ENCODE measurements around the gene LIPM. TPM values are rescaled to one million over a fixed set of nuclear protein-coding genes. Genes with fewer than 3 reads are reported as not detected.

LIPM gene
- total RNA-seq, 2 donors from 2014 or later: 0.67 to 0.83 TPM

DNA sequence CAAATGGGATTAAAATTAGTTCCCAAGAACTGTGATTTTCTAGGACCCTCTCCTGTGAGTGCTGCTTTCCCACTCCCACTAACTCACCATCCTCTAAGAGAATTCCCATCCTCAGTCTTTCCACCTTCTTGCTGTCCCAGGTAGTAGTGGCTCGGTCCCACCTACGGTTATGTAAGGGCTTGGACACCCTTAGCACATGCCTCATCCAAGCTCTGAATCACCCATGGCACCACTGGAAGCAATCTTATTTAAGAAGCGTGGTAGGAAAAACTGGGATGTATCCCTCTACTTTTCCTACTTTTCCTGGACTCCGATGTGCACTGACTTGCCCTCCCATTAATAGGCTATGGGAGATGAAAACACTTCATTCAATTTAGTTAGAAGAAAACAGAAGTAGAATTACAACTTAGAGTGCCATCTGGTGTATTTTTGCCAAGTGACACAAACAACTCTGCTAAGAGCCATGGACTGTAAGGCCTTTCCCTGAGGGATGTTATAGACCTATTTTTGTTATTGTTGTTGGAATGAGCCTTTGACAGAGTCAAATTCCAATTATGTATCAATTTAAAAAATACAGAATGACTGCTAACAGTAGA is 62.8 kb downstream of the LIPM start:
- TF ChIP-seq, protein P1, sequence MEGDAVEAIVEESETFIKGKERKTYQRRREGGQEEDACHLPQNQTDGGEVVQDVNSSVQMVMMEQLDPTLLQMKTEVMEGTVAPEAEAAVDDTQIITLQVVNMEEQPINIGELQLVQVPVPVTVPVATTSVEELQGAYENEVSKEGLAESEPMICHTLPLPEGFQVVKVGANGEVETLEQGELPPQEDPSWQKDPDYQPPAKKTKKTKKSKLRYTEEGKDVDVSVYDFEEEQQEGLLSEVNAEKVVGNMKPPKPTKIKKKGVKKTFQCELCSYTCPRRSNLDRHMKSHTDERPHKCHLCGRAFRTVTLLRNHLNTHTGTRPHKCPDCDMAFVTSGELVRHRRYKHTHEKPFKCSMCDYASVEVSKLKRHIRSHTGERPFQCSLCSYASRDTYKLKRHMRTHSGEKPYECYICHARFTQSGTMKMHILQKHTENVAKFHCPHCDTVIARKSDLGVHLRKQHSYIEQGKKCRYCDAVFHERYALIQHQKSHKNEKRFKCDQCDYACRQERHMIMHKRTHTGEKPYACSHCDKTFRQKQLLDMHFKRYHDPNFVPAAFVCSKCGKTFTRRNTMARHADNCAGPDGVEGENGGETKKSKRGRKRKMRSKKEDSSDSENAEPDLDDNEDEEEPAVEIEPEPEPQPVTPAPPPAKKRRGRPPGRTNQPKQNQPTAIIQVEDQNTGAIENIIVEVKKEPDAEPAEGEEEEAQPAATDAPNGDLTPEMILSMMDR (IDR thresholded peaks at IDR 0.05): peak in 1 of 2 donors; percentile 28
- Histone ChIP-seq H3K27me3 (no peaks in the 10 kb centered on the region), H3K36me3 (no peaks in the 10 kb centered on the region), H3K4me1 (no peaks in the 10 kb centered on the region), H3K4me3 (no peak overlapping the region), H3K9me3 (no peaks in the 10 kb centered on the region), H3K27ac (no peak overlapping the region)
- DNase-seq (ENCODE audit: low spot score): no peak

DNA sequence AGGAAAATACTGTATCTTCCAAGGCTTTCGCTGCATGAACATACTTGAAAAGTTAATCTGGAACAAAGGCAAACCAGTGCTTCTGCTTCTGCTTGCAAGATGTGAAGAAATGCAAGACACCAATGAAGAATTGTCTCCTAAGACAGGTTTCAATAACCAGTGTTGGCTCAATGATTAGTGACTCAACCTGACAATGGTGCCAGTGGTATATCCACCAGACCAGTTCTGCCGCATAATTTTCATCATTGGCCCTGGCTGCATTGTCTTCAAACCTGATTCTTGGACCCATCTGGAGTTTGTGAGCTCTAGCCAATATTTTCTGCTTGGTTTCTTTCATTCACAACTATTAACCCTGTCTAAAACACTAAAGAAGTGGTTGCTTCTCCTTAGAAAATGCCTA is 63.9 kb downstream of the LIPM start:
- Histone ChIP-seq H3K9me3 (no peaks in the 10 kb centered on the region), H3K27ac (no peak overlapping the region), H3K4me1 (no peaks in the 10 kb centered on the region), H3K4me3 (no peak overlapping the region), H3K36me3 (no peaks in the 10 kb centered on the region), H3K27me3 (no peaks in the 10 kb centered on the region)
- DNase-seq (ENCODE audit: low spot score): no peak
- TF ChIP-seq, protein P1 (IDR thresholded peaks at IDR 0.05): no peak

DNA sequence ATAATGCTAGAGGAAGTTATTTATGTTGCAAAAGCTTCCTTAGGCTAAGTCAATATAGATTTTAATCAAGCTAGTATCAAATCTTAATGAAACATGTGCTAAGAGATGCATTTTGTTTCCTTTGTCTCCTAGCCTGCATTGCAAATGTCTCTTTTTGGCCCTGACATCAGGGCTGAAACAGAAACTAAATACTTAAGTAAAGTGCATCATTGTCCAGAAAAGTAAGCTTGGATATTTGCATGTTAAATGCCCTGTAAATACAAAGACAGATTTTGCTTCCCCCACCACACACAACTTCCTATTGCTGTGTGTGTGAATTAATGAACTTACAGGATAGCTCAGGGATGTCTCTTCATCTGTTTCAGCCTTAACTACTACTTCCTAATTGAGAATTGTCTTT is 67.6 kb downstream of the LIPM start:
- no peak overlapping the region for H3K4me3 ChIP-seq
- no peak for DNase-seq (ENCODE audit: low spot score)
- no peaks in the 10 kb centered on the region for H3K9me3 ChIP-seq

More for the DNA sequence above, 67.6 kb downstream of the LIPM start:
- Histone ChIP-seq H3K4me1 (peaks cover 0 to 14% of the 10 kb centered on the region in 2 donors), H3K27me3 (no peaks in the 10 kb centered on the region), H3K27ac (no peak overlapping the region), H3K36me3 (no peaks in the 10 kb centered on the region)
- TF ChIP-seq, protein P1 (IDR thresholded peaks at IDR 0.05): no peak

Other genes starting within 250 kb of the LIPM start
- 10 to 100 TPM; 14.9 to 26.8 TPM for gene RNLS, start 219.4 kb upstream of the LIPM start, total RNA-seq
- gene LIPJ, start 216.0 kb upstream of the LIPM start, total RNA-seq: under 1 TPM in 1 of 2 donors, not detected in 1; 0.08 TPM
- not detected for gene LIPF, start 138.3 kb upstream of the LIPM start, total RNA-seq
- not detected for gene LIPK, start 96.5 kb upstream of the LIPM start, total RNA-seq
- not detected for gene LIPN, start 42.7 kb upstream of the LIPM start, total RNA-seq
- not detected for gene ANKRD22, start 49.1 kb downstream of the LIPM start, total RNA-seq
- gene STAMBPL1, start 77.5 kb downstream of the LIPM start, total RNA-seq: 10 to 100 TPM in 1 of 2 donors, 1 to 10 TPM in 1; 8.8 to 13.8 TPM
- 1,000 to 10,000 TPM in 1 of 2 donors, 100 to 1,000 TPM in 1; 934 to 1,936 TPM for gene ACTA2, start 150.0 kb downstream of the LIPM start, total RNA-seq
- 10 to 100 TPM in 1 of 2 donors, 1 to 10 TPM in 1; 8.0 to 12.2 TPM for gene FAS, start 188.1 kb downstream of the LIPM start, total RNA-seq

All from right atrium auricular region (tissue), 2 donors.